SK-N-SH (cell line): ENCODE results near the gene DAB2IP. TPM values are rescaled to one million over a fixed set of nuclear protein-coding genes. Genes with fewer than 3 reads are reported as not detected.

Experiments
- CTCF ChIA-PET: fragments of 300-600, 350-600 bp; formaldehyde crosslinking; extraction: SDS; loops from one replicate; lab custom pipeline; 2021; lab: Yijun Ruan, JAX
- POLR2A ChIA-PET: fragments of 350-600 bp; sonication (Branson Sonifier 250); formaldehyde crosslinking; extraction: SDS; loops from one replicate; lab custom pipeline; 2020; ENCODE audit warnings: antibody characterized with exemption, inconsistent platforms; lab: Yijun Ruan, JAX
- DNase-seq: peaks from one replicate; pipeline ENCODE4 v3.0.0; 2012
- H2AFZ ChIP-seq: fragments of 200-600 bp; sonication (generic); 2 replicates; pipeline ENCODE4 v1.8.1; 2016; ENCODE audit warnings: antibody characterized with exemption, mild to moderate bottlenecking, low read depth
- H3F3A ChIP-seq: fragments of 200-600 bp; sonication (generic); replicated peaks from 2 replicates; pipeline ENCODE3; 2016; ENCODE audit warnings: antibody characterized with exemption, mild to moderate bottlenecking; ENCODE audit not compliant: insufficient read depth
- H3K27ac ChIP-seq, 2 experiments: fragments of 200-500 bp in 1 of 2; fragments of 200-600 bp in 1 of 2; sonication (Bioruptor generic) in 1 of 2; sonication (generic), shearing (Covaris generic) in 1 of 2; 2 replicates each; pipeline versions ENCODE4 v1.5.1 to v1.6.1; 2014 to 2016; ENCODE audit warnings: low read depth in 2 of 2, inconsistent platforms in 1 of 2, low read length in 1 of 2, mild to moderate bottlenecking in 1 of 2, mixed read lengths in 1 of 2
- H3K27me3 ChIP-seq: fragments of 200-600 bp; sonication (generic), shearing (Covaris generic); 2 replicates; pipeline ENCODE4 v1.6.1; 2016; ENCODE audit warnings: mixed run types; ENCODE audit not compliant: insufficient read depth
- H3K36me3 ChIP-seq, 2 experiments: fragments of 200-500 bp in 1 of 2; fragments of 200-600 bp in 1 of 2; sonication (Bioruptor generic) in 1 of 2; sonication (generic) in 1 of 2; replicated peaks in 1 of 2; 2 replicates each; pipeline versions ENCODE3 to v1.5.1; 2014 to 2016; ENCODE audit warnings: low read length in 1 of 2, mild to moderate bottlenecking in 1 of 2; ENCODE audit not compliant: insufficient read depth in 2 of 2, control insufficient read depth in 1 of 2
- H3K4me1 ChIP-seq, 2 experiments: fragments of 200-500 bp in 1 of 2; fragments of 200-600 bp in 1 of 2; sonication (Bioruptor generic) in 1 of 2; sonication (generic), shearing (Covaris generic) in 1 of 2; 2 replicates each; pipeline versions ENCODE4 v1.5.1 to v1.6.1; 2014 to 2016; ENCODE audit warnings: low read depth in 1 of 2, low read length in 1 of 2, mixed run types in 1 of 2; ENCODE audit not compliant: insufficient read depth in 2 of 2, control insufficient read depth in 1 of 2
- H3K4me2 ChIP-seq: fragments of 200-600 bp; sonication (generic), shearing (Covaris generic); 2 replicates; pipeline ENCODE4 v1.6.1; 2017; ENCODE audit warnings: mixed run types
- H3K4me3 ChIP-seq, 2 experiments: fragments of 200-500 bp in 1 of 2; fragments of 200-600 bp in 1 of 2; sonication (Bioruptor generic) in 1 of 2; sonication (generic), shearing (Covaris generic) in 1 of 2; 2 replicates each; pipeline versions ENCODE4 v1.5.1 to v1.8.1; 2014 to 2016; ENCODE audit warnings: low read depth in 2 of 2, inconsistent platforms in 1 of 2, low read length in 1 of 2, mild to moderate bottlenecking in 1 of 2, mixed read lengths in 1 of 2, moderate library complexity in 1 of 2
- H3K79me2 ChIP-seq: fragments of 200-600 bp; sonication (generic); 2 replicates; pipeline ENCODE4 v1.8.1; 2017; ENCODE audit warnings: mild to moderate bottlenecking; ENCODE audit not compliant: insufficient read depth
- H3K9ac ChIP-seq: fragments of 200-600 bp; sonication (generic); 2 replicates; pipeline ENCODE4 v1.6.1; 2017; ENCODE audit warnings: mixed run types
- H3K9me2 ChIP-seq: fragments of 200-600 bp; sonication (generic); 2 replicates; pipeline ENCODE4 v1.6.1; 2017; ENCODE audit warnings: mixed run types
- H3K9me3 ChIP-seq: fragments of 200-600 bp; sonication (generic); 2 replicates; pipeline ENCODE4 v1.6.1; 2017; ENCODE audit warnings: mixed run types, mild to moderate bottlenecking, moderate library complexity
- H4K20me1 ChIP-seq: fragments of 200-600 bp; sonication (generic); 2 replicates; pipeline ENCODE4 v1.6.1; 2017; ENCODE audit warnings: mild to moderate bottlenecking, mixed run types; ENCODE audit not compliant: insufficient read depth
- CTCF ChIP-seq: fragments of 200-600 bp; sonication (generic); IDR thresholded peaks from 2 replicates; pipeline ENCODE4 v1.6.1; 2017; ENCODE audit warnings: antibody characterized with exemption, mild to moderate bottlenecking, moderate library complexity
- ELF1 ChIP-seq: IDR thresholded peaks from 2 replicates; pipeline ENCODE4 v1.4.0; 2012
- EP300 ChIP-seq, 2 experiments: IDR thresholded peaks; 2 replicates each; pipeline versions ENCODE4 v1.4.0 to v1.6.1; 2012; ENCODE audit warnings: borderline replicate concordance in 1 of 2, low read depth in 1 of 2, low read length in 1 of 2
- FOXM1 ChIP-seq: IDR thresholded peaks from 2 replicates; pipeline ENCODE4 v1.4.0; 2012; ENCODE audit warnings: low read depth, mild to moderate bottlenecking
- MEF2A ChIP-seq: IDR thresholded peaks from 2 replicates; pipeline ENCODE4 v1.4.0; 2012; ENCODE audit warnings: low read depth, borderline replicate concordance
- POLR2AphosphoS5 ChIP-seq: IDR thresholded peaks from 2 replicates; pipeline ENCODE4 v1.6.1; 2012; ENCODE audit warnings: low read depth, low read length
- RAD21 ChIP-seq: IDR thresholded peaks from 2 replicates; pipeline ENCODE4 v1.6.1; 2012; ENCODE audit warnings: mild to moderate bottlenecking, low read length
- WGBS: methylation state at CpG from one replicate; pipeline ENCODE4 v1.1.6; 2017; ENCODE audit warnings: low lambda C conversion rate; 5-methylcytosine and 5-hydroxymethylcytosine counted together
- polyA plus RNA-seq, 3 experiments: library from polyadenylated mRNA; depleted of rRNA; stranded (reverse); fragments of >200 nt; gene quantifications; 2 replicates each; pipeline ENCODE4 v1.2.3, GENCODE V29; 2012

DAB2IP gene
- polyA plus RNA-seq, 1 of the 3 experiments (the other 2 are of a cell fraction) = 21.4 TPM

GRCh38 chr9:121703014-121703734, 51.7 kb downstream of the DAB2IP start:
- Histone ChIP-seq H4K20me1 (peaks cover 80% of the 10 kb centered on the region), H3K4me1 (peaks cover 7 to 70% of the 10 kb centered on the region in 2 experiments; a peak in 2 of 4 replicates), H3K4me2 (no peak overlapping the region), H3K9ac (no peak overlapping the region), H3K27me3 (no peaks in the 10 kb centered on the region), H3K79me2 (peaks cover 79% of the 10 kb centered on the region), H3K9me3 (no peaks in the 10 kb centered on the region), H3K4me3 (no peak overlapping the region), H2AFZ (no peak overlapping the region), H3K27ac (no peak overlapping the region; a peak in 1 of 4 replicates), H3K36me3 (peaks cover 0 to 3% of the 10 kb centered on the region in 2 experiments), H3K9me2 (no peaks in the 10 kb centered on the region), H3F3A (peaks cover 8% of the 10 kb centered on the region)
- DNase-seq = no peak
- CTCF ChIA-PET = interaction anchor here (0.5 to 1.4 kb wide), 7 partner anchors 13 to 275 kb away, joined by 3 to 5 read pairs (median 3); no protein-coding TSS in a partner anchor
- POLR2A ChIA-PET = no interaction called here
- TF ChIP-seq MEF2A (no peak), EP300 (IDR thresholded peaks at IDR 0.05; ENCODE audit: borderline replicate concordance in 1 of 2, low read depth in 1 of 2, low read length in 1 of 2) (no peak), CTCF (peak; percentile 26; the same call in 1 of the 2 replicates)
- 80% methylated on average over 3 of the region's 3 CpGs for WGBS

DNA sequence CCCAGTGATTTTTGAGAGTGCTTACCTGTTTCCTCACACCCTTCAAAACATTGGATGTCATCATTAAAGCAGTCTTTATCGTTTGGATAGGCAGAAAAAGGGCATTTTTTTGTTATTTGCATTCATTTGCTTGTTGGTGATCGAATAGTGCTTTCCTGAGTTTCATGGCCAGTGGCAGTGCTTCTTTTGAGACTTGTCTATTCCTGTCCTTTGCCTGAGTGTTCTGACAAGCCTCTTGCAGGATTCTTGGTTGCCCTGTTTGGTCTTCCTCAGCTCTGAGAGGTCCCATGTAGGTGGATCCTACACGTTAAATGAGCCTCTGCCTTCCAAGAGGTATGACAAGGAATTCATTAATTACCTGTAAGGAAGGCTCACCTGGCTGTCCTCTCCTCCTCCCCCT, 52.8 kb downstream of the DAB2IP start:
- Histone ChIP-seq H3K4me1 (peaks cover 7 to 77% of the 10 kb centered on the region in 2 experiments; a peak in 2 of 4 replicates), H3K9me3 (no peaks in the 10 kb centered on the region), H3K9me2 (no peaks in the 10 kb centered on the region), H3K9ac (no peak overlapping the region), H3F3A (peaks cover 8% of the 10 kb centered on the region), H3K4me2 (no peak overlapping the region), H4K20me1 (peaks cover 91% of the 10 kb centered on the region), H3K36me3 (peaks cover 0 to 3% of the 10 kb centered on the region in 2 experiments), H3K27me3 (no peaks in the 10 kb centered on the region), H3K4me3 (no peak overlapping the region), H2AFZ (no peak overlapping the region), H3K27ac (no peak overlapping the region; a peak in 1 of 4 replicates), H3K79me2 (peaks cover 90% of the 10 kb centered on the region)
- CTCF ChIA-PET = interaction anchor here (0.7 to 1.1 kb wide), 2 partner anchors 51 to 132 kb away, joined by 3 to 4 read pairs; no protein-coding TSS in a partner anchor
- TF ChIP-seq RAD21 = no peak
- TF ChIP-seq ELF1 = no peak
- no peak for TF ChIP-seq FOXM1
- TF ChIP-seq POLR2AphosphoS5 = no peak
- DNase-seq = no peak
- WGBS = 87% methylated on average over 3 of the region's 3 CpGs
- POLR2A ChIA-PET = no interaction called here
